Measurements from ENCODE around the gene ZBED4. TPM values are rescaled to one million over a fixed set of nuclear protein-coding genes. Genes with fewer than 3 reads are reported as not detected.

The ZBED4 gene
- total RNA-seq, 4 donors from 2014 or later, result 0.59 to 16.4 (median 12.7) TPM

DNA sequence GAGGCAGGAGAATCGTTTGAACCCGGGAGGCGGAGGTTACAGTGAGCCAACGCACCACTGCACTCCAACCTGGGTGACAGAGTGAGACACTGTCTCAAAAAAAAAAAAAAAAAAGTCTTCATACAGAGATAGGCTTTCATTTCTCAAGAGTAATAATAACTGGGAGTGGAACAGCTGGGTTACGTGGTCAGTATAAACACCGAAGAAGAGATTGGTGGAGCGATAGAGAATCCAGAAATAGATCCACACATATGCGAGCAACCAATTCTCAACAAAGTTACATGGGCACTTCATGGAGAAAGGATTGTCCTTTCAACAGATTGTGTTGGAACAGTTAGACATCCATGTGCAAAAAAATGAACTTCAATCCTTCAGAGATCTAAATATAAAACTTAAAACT is 24.6 kb downstream of the ZBED4 start:
- intact Hi-C loops (cut with DNase I; ENCODE audit: low total_unique reads), result no loop called here
- no peak for TF ChIP-seq POLR2A (IDR thresholded peaks at IDR 0.05)
- TF ChIP-seq, protein P1, sequence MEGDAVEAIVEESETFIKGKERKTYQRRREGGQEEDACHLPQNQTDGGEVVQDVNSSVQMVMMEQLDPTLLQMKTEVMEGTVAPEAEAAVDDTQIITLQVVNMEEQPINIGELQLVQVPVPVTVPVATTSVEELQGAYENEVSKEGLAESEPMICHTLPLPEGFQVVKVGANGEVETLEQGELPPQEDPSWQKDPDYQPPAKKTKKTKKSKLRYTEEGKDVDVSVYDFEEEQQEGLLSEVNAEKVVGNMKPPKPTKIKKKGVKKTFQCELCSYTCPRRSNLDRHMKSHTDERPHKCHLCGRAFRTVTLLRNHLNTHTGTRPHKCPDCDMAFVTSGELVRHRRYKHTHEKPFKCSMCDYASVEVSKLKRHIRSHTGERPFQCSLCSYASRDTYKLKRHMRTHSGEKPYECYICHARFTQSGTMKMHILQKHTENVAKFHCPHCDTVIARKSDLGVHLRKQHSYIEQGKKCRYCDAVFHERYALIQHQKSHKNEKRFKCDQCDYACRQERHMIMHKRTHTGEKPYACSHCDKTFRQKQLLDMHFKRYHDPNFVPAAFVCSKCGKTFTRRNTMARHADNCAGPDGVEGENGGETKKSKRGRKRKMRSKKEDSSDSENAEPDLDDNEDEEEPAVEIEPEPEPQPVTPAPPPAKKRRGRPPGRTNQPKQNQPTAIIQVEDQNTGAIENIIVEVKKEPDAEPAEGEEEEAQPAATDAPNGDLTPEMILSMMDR (IDR thresholded peaks at IDR 0.05), result no peak
- no peaks in the 10 kb centered on the region for H3K27me3 ChIP-seq

GRCh38 chr22:49879871-49880270 is 26.2 kb downstream of the ZBED4 start:
- no peaks in the 10 kb centered on the region for H3K4me1 ChIP-seq
- no peak overlapping the region for H3K27ac ChIP-seq
- peaks cover 0 to 9% of the 10 kb centered on the region in 2 donors for H3K9me3 ChIP-seq
- no peak for TF ChIP-seq POLR2A (IDR thresholded peaks at IDR 0.05)
- TF ChIP-seq, protein P1 (IDR thresholded peaks at IDR 0.05), result no peak
- no peaks in the 10 kb centered on the region for H3K36me3 ChIP-seq
- intact Hi-C loops (cut with DNase I; ENCODE audit: low total_unique reads), result no loop called here
- H3K27me3 ChIP-seq, result no peaks in the 10 kb centered on the region
- no peak for DNase-seq
- no peak overlapping the region for H3K4me3 ChIP-seq

More for the DNA sequence above, 24.6 kb downstream of the ZBED4 start:
- no peak for DNase-seq
- no peaks in the 10 kb centered on the region for H3K4me1 ChIP-seq
- no peak overlapping the region for H3K27ac ChIP-seq
- H3K36me3 ChIP-seq, result no peaks in the 10 kb centered on the region
- no peak overlapping the region for H3K4me3 ChIP-seq
- peaks cover 0 to 9% of the 10 kb centered on the region in 2 donors for H3K9me3 ChIP-seq

GRCh38 chr22:49880281-49880680 is 26.6 kb downstream of the ZBED4 start:
- H3K9me3 ChIP-seq, result peaks cover 0 to 7% of the 10 kb centered on the region in 2 donors
- intact Hi-C loops (cut with DNase I; ENCODE audit: low total_unique reads), result no loop called here
- DNase-seq, result no peak
- TF ChIP-seq, protein P1 (IDR thresholded peaks at IDR 0.05), result no peak
- TF ChIP-seq POLR2A (IDR thresholded peaks at IDR 0.05), result no peak
- H3K36me3 ChIP-seq, result no peaks in the 10 kb centered on the region
- H3K27ac ChIP-seq, result no peak overlapping the region
- H3K4me3 ChIP-seq, result no peak overlapping the region
- no peaks in the 10 kb centered on the region for H3K27me3 ChIP-seq
- H3K4me1 ChIP-seq, result no peaks in the 10 kb centered on the region

GRCh38 chr22:49881856-49882255 is 28.2 kb downstream of the ZBED4 start:
- no peak for DNase-seq
- Histone ChIP-seq H3K36me3 (no peaks in the 10 kb centered on the region), H3K4me1 (no peaks in the 10 kb centered on the region), H3K4me3 (no peak overlapping the region), H3K27me3 (no peaks in the 10 kb centered on the region), H3K9me3 (peaks cover 0 to 7% of the 10 kb centered on the region in 2 donors), H3K27ac (no peak overlapping the region)
- TF ChIP-seq, protein P1 (IDR thresholded peaks at IDR 0.05), result no peak
- no peak for TF ChIP-seq POLR2A (IDR thresholded peaks at IDR 0.05)
- intact Hi-C loops (cut with DNase I; ENCODE audit: low total_unique reads), result no loop called here

DNA sequence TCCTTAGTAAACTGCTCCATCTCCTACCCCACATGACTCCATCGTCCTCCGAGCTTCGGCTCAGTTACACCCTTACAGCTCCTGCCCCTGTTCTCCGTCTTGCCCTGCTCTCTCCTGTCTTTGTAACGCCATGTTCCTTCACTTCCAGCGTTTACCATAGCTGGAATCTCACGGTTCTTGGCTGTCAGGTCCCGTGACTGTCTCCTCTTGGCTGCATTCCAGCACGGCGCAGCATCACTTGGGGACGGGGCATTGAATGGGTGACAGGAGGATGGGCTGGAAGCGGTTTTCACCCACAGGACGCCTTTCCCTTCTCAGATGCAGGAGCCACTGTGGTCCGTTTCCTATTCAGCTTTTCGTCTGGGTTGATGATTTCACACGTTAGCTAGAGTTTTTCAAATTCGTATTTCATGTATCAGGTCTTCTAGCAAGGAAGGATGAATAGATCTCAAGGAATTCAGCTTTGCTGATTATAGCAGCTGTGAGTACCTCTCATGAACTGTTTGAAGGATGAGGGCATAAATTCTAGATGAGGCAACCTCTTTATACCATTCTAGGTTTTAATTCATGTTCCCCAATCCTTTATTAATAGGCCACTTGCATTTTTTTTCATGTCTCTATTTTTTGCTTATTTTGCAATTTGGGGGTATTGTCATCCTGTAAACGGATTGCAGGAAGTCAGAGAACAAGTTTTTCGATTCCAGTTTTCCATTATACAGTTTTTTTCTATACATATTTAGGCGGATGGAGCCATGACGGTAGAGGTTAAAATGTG is 29.1 kb downstream of the ZBED4 start:
- peaks cover 0 to 7% of the 10 kb centered on the region in 2 donors for H3K9me3 ChIP-seq
- H3K27ac ChIP-seq, result no peak overlapping the region
- no peaks in the 10 kb centered on the region for H3K4me1 ChIP-seq
- no peaks in the 10 kb centered on the region for H3K36me3 ChIP-seq
- TF ChIP-seq POLR2A (IDR thresholded peaks at IDR 0.05), result no peak
- TF ChIP-seq, protein P1 (IDR thresholded peaks at IDR 0.05), result no peak
- no peak overlapping the region for H3K4me3 ChIP-seq
- no peaks in the 10 kb centered on the region for H3K27me3 ChIP-seq
- no peak for DNase-seq
- intact Hi-C loops (cut with DNase I; ENCODE audit: low total_unique reads), result no loop called here

Measured in uterus (tissue), 4 donors.